Spleen (tissue), 11 donors: ENCODE data around the gene NOTUM. TPM values are rescaled to one million over a fixed set of nuclear protein-coding genes. Genes with fewer than 3 reads are reported as not detected.

ENCODE experiments used
- DNase-seq: peaks from one replicate; pipeline ENCODE4 v3.0.0-alpha.2; 2020
- H3K27ac ChIP-seq, 8 donors: fragments of 200-600 bp; sonication (generic) in 7 of 8; 1 replicate in 4 of 8; 2 replicates in 4 of 8; pipeline versions ENCODE4 v1.5.0 to v1.8.0; 2016 to 2021; ENCODE audit warnings: inconsistent platforms in 4 of 8, mild to moderate bottlenecking in 4 of 8, moderate library complexity in 1 of 8
- H3K27me3 ChIP-seq, 7 donors: fragments of 200-600 bp; sonication (generic) in 6 of 7; replicated peaks in 1 of 7; 1 replicate in 4 of 7; 2 replicates in 3 of 7; pipeline versions ENCODE4 v1.5.0 to v1.8.0; 2016 to 2021; ENCODE audit warnings: inconsistent platforms in 3 of 7, mild to moderate bottlenecking in 1 of 7
- H3K36me3 ChIP-seq, 6 donors: fragments of 200-600 bp; sonication (generic) in 5 of 6; 1 replicate in 4 of 6; 2 replicates in 2 of 6; pipeline versions ENCODE4 v1.5.0 to v1.8.0; 2016 to 2021; ENCODE audit warnings: inconsistent platforms in 2 of 6
- H3K4me1 ChIP-seq, 6 donors: fragments of 200-600 bp; sonication (generic) in 5 of 6; 1 replicate in 3 of 6; 2 replicates in 3 of 6; pipeline versions ENCODE4 v1.5.0 to v1.8.0; 2016 to 2021; ENCODE audit warnings: inconsistent platforms in 3 of 6
- H3K4me3 ChIP-seq, 8 donors: fragments of 200-600 bp; sonication (generic) in 7 of 8; 1 replicate in 4 of 8; 2 replicates in 4 of 8; pipeline versions ENCODE4 v1.5.0 to v1.8.0; 2016 to 2021; ENCODE audit warnings: inconsistent platforms in 4 of 8, mild to moderate bottlenecking in 4 of 8, moderate library complexity in 2 of 8
- H3K9me3 ChIP-seq, 8 donors: fragments of 200-600 bp; sonication (generic) in 7 of 8; 1 replicate in 4 of 8; 2 replicates in 4 of 8; pipeline versions ENCODE4 v1.5.0 to v1.8.0; 2016 to 2021; ENCODE audit warnings: inconsistent platforms in 4 of 8
- CTCF ChIP-seq, 11 experiments: fragments of 200-600 bp in 7 of 11; fragments of 450-650 bp in 4 of 11; sonication (generic) in 4 of 11; IDR thresholded peaks in 8 of 11; conservative IDR thresholded peaks in 3 of 11; 1 replicate in 7 of 11; 2 replicates in 4 of 11; pipeline versions ENCODE4 v1.4.0 to v1.8.0; 2016 to 2021; ENCODE audit warnings: antibody characterized with exemption in 11 of 11, inconsistent platforms in 4 of 11, mild to moderate bottlenecking in 1 of 11
- POLR2A ChIP-seq, 3 donors: fragments of 450-650 bp; IDR thresholded peaks; one replicate each; pipeline ENCODE4 v1.5.1; 2017; ENCODE audit warnings: antibody characterized with exemption in 3 of 3, mild to moderate bottlenecking in 1 of 3
- POLR2AphosphoS5 ChIP-seq, 3 donors: sonication (generic); formaldehyde crosslinking; IDR thresholded peaks; one replicate each; pipeline ENCODE4 v1.5.1; 2017; ENCODE audit warnings: antibody characterized with exemption in 3 of 3
- WGBS, 5 donors: extraction: QIAGEN DNeasy Blood & Tissue Kit in 3 of 5; methylation state at CpG; one replicate each; pipeline versions ENCODE4 v1.1.5 to v1.1.7; 2013 to 2018; 5-methylcytosine and 5-hydroxymethylcytosine counted together
- intact Hi-C: fragments of 100-400 bp; cut with DNase I; formaldehyde crosslinking; loops from one replicate; pipeline ENCODE4 v1.15.0; 2023; ENCODE audit warnings: low total_unique reads
- polyA plus RNA-seq, 3 donors: library from polyadenylated mRNA; stranded (reverse); fragments of 200-250 nt; gene quantifications; one replicate each; pipeline ENCODE4 v1.2.1, GENCODE V29; 2013
- total RNA-seq, 7 donors: library from RNA; depleted of rRNA in 3 of 7; stranded (reverse); fragments of >200 nt in 3 of 7; fragmentation: NEBNext Ultra II Directional in 4 of 7; extraction: Animal tissue kit (Norgen Biotek cat#: 25700) in 4 of 7; gene quantifications; one replicate each; pipeline versions ENCODE4 v1.1.0 to v1.2.1, GENCODE V29; 2016 to 2021
- donor health status: healthy with polysubstance abuse.
- donor health status: DM: no; HTN: no; CAD: no; lungs with moderate emphysema.
- donor health status: DM: no; HTN: no; CAD: no.
- donor health status: Bipolar disorder and iron deficiency.
- donor health status: healthy.
- donor health status: DM: no; HTN: no; CAD: no.
- donor health status: DM: yes; HTN: yes; CAD: no.

The NOTUM gene
- total and polyA plus RNA-seq, 10 donors, result 0.03 to 0.85 (median 0.11) TPM; not detected in 5

GRCh38 chr17:81930142-81931125, 30.6 kb downstream of the NOTUM start:
- Histone ChIP-seq H3K27ac (no peak overlapping the region), H3K4me3 (no peak overlapping the region), H3K27me3 (peaks cover 0 to 70% (median 34%) of the 10 kb centered on the region in 7 donors), H3K4me1 (peaks cover 7 to 31% (median 26%) of the 10 kb centered on the region in 6 donors), H3K9me3 (no peaks in the 10 kb centered on the region), H3K36me3 (no peaks in the 10 kb centered on the region)
- WGBS, 5 donors, result 62 to 70% (median 66%) methylated on average over 17 to 20 of the region's 20 CpGs
- no peak for TF ChIP-seq POLR2A (IDR thresholded peaks at IDR 0.05)
- TF ChIP-seq CTCF (IDR thresholded peaks at IDR 0.05 in 8 of 11, conservative IDR thresholded peaks at IDR 0.05 in 3 of 11), result no peak
- no peak for TF ChIP-seq POLR2AphosphoS5 (IDR thresholded peaks at IDR 0.05)
- intact Hi-C loops, result no loop called here
- no peak for DNase-seq

GRCh38 chr17:81929253-81930141, 31.5 kb downstream of the NOTUM start:
- WGBS, 5 donors, result 87 to 93% (median 89%) methylated on average over 23 to 31 of the region's 31 CpGs
- no peak for DNase-seq
- Histone ChIP-seq H3K36me3 (no peaks in the 10 kb centered on the region), H3K27me3 (peaks cover 0 to 63% (median 34%) of the 10 kb centered on the region in 7 donors), H3K27ac (no peak overlapping the region), H3K9me3 (no peaks in the 10 kb centered on the region), H3K4me1 (peaks cover 15 to 41% (median 36%) of the 10 kb centered on the region in 6 donors), H3K4me3 (no peak overlapping the region)
- TF ChIP-seq POLR2A (IDR thresholded peaks at IDR 0.05) (no peak), POLR2AphosphoS5 (IDR thresholded peaks at IDR 0.05) (no peak), CTCF (IDR thresholded peaks at IDR 0.05 in 8 of 11, conservative IDR thresholded peaks at IDR 0.05 in 3 of 11) (no peak)
- intact Hi-C loops, result no loop called here

GRCh38 chr17:81928544-81929252, 32.3 kb downstream of the NOTUM start:
- Histone ChIP-seq H3K27ac (no peak overlapping the region), H3K36me3 (no peaks in the 10 kb centered on the region), H3K4me1 (peaks cover 20 to 49% (median 44%) of the 10 kb centered on the region in 6 donors), H3K27me3 (peaks cover 0 to 56% (median 34%) of the 10 kb centered on the region in 7 donors), H3K4me3 (peak overlapping the region in 7 of 8 donors; percentile 49 to 99 (median 92)), H3K9me3 (no peaks in the 10 kb centered on the region)
- 21 to 48% (median 23%) methylated on average over 20 to 44 of the region's 44 CpGs for WGBS, 5 donors
- intact Hi-C loops, result no loop called here
- no peak for TF ChIP-seq POLR2A (IDR thresholded peaks at IDR 0.05)
- no peak for TF ChIP-seq POLR2AphosphoS5 (IDR thresholded peaks at IDR 0.05)
- TF ChIP-seq CTCF (IDR thresholded peaks at IDR 0.05 in 8 of 11, conservative IDR thresholded peaks at IDR 0.05 in 3 of 11), result no peak
- no peak for DNase-seq
